Spleen (tissue), 11 donors: ENCODE results near the gene DLG1. TPM values are rescaled to one million over a fixed set of nuclear protein-coding genes. Genes with fewer than 3 reads are reported as not detected.

Experiments
- DNase-seq: peaks from one replicate; pipeline ENCODE4 v3.0.0-alpha.2; 2020
- H3K27ac ChIP-seq, 8 donors: fragments of 200-600 bp; sonication (generic) in 7 of 8; 1 replicate in 4 of 8; 2 replicates in 4 of 8; pipeline versions ENCODE4 v1.5.0 to v1.8.0; 2016 to 2021; ENCODE audit warnings: inconsistent platforms in 4 of 8, mild to moderate bottlenecking in 4 of 8, moderate library complexity in 1 of 8
- H3K27me3 ChIP-seq, 7 donors: fragments of 200-600 bp; sonication (generic) in 6 of 7; replicated peaks in 1 of 7; 1 replicate in 4 of 7; 2 replicates in 3 of 7; pipeline versions ENCODE4 v1.5.0 to v1.8.0; 2016 to 2021; ENCODE audit warnings: inconsistent platforms in 3 of 7, mild to moderate bottlenecking in 1 of 7
- H3K36me3 ChIP-seq, 6 donors: fragments of 200-600 bp; sonication (generic) in 5 of 6; 1 replicate in 4 of 6; 2 replicates in 2 of 6; pipeline versions ENCODE4 v1.5.0 to v1.8.0; 2016 to 2021; ENCODE audit warnings: inconsistent platforms in 2 of 6
- H3K4me1 ChIP-seq, 6 donors: fragments of 200-600 bp; sonication (generic) in 5 of 6; 1 replicate in 3 of 6; 2 replicates in 3 of 6; pipeline versions ENCODE4 v1.5.0 to v1.8.0; 2016 to 2021; ENCODE audit warnings: inconsistent platforms in 3 of 6
- H3K4me3 ChIP-seq, 8 donors: fragments of 200-600 bp; sonication (generic) in 7 of 8; 1 replicate in 4 of 8; 2 replicates in 4 of 8; pipeline versions ENCODE4 v1.5.0 to v1.8.0; 2016 to 2021; ENCODE audit warnings: inconsistent platforms in 4 of 8, mild to moderate bottlenecking in 4 of 8, moderate library complexity in 2 of 8
- H3K9me3 ChIP-seq, 8 donors: fragments of 200-600 bp; sonication (generic) in 7 of 8; 1 replicate in 4 of 8; 2 replicates in 4 of 8; pipeline versions ENCODE4 v1.5.0 to v1.8.0; 2016 to 2021; ENCODE audit warnings: inconsistent platforms in 4 of 8
- POLR2A ChIP-seq, 3 donors: fragments of 450-650 bp; IDR thresholded peaks; one replicate each; pipeline ENCODE4 v1.5.1; 2017; ENCODE audit warnings: antibody characterized with exemption in 3 of 3, mild to moderate bottlenecking in 1 of 3
- POLR2AphosphoS5 ChIP-seq, 3 donors: sonication (generic); formaldehyde crosslinking; IDR thresholded peaks; one replicate each; pipeline ENCODE4 v1.5.1; 2017; ENCODE audit warnings: antibody characterized with exemption in 3 of 3
- WGBS, 5 donors: extraction: QIAGEN DNeasy Blood & Tissue Kit in 3 of 5; methylation state at CpG; one replicate each; pipeline versions ENCODE4 v1.1.5 to v1.1.7; 2013 to 2018; 5-methylcytosine and 5-hydroxymethylcytosine counted together
- intact Hi-C: fragments of 100-400 bp; cut with DNase I; formaldehyde crosslinking; loops from one replicate; pipeline ENCODE4 v1.15.0; 2023; ENCODE audit warnings: low total_unique reads
- polyA plus RNA-seq, 3 donors: library from polyadenylated mRNA; stranded (reverse); fragments of 200-250 nt; gene quantifications; one replicate each; pipeline ENCODE4 v1.2.1, GENCODE V29; 2013
- total RNA-seq, 7 donors: library from RNA; depleted of rRNA in 3 of 7; stranded (reverse); fragments of >200 nt in 3 of 7; fragmentation: NEBNext Ultra II Directional in 4 of 7; extraction: Animal tissue kit (Norgen Biotek cat#: 25700) in 4 of 7; gene quantifications; one replicate each; pipeline versions ENCODE4 v1.1.0 to v1.2.1, GENCODE V29; 2016 to 2021
- TF ChIP-seq, protein P1 (sequence below), 11 experiments: fragments of 200-600 bp in 7 of 11; fragments of 450-650 bp in 4 of 11; sonication (generic) in 4 of 11; IDR thresholded peaks in 8 of 11; conservative IDR thresholded peaks in 3 of 11; 1 replicate in 7 of 11; 2 replicates in 4 of 11; pipeline versions ENCODE4 v1.4.0 to v1.8.0; 2016 to 2021; ENCODE audit warnings: antibody characterized with exemption in 11 of 11, inconsistent platforms in 4 of 11, mild to moderate bottlenecking in 1 of 11
- donor health status: healthy with polysubstance abuse.
- donor health status: DM: no; HTN: no; CAD: no; lungs with moderate emphysema.
- donor health status: DM: no; HTN: no; CAD: no.
- donor health status: Bipolar disorder and iron deficiency.
- donor health status: healthy.
- donor health status: DM: no; HTN: no; CAD: no.
- donor health status: DM: yes; HTN: yes; CAD: no.

Gene DLG1
- total and polyA plus RNA-seq, 10 donors: 11.0 to 92.3 (median 59.1) TPM

DNA sequence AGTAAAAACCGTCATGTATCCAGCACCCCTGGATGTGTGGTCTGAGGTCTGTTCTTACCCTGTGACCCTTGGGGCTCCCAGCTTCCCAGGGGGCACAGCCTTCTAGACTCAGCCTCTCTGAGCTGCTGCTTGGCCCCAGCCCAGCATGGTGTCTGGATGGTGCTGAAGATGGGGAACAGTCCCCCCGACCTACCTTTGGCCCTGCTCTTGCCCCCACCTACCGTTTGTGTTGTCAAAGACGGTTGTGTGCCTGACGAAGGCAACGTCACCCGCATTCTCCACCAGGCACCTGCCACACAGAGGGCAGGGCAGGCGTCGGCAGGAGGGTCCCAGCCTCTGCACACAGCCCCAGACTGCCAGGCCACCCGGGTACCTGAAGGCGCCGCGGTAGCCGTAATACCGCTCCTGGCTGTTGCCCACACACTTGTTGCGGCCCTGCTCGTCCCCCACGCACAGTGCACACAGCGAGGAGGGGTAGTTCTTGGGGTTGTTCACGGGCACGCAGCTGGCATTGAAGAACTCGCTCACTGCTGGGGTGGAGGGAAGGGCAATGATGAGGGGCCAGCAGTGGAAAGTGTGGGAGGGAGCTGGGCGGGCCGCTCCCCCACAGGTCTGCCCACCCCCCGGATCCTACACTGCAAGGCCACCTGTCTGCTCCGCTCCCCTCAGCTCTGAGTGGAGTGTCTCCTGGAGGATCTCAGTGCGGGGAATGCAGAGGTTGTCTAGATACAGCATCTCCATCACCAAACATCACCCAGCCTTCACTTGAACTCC is 289.8 kb downstream of the DLG1 start:
- TF ChIP-seq POLR2A (IDR thresholded peaks at IDR 0.05) (no peak), POLR2AphosphoS5 (IDR thresholded peaks at IDR 0.05) (no peak)
- TF ChIP-seq, protein P1, sequence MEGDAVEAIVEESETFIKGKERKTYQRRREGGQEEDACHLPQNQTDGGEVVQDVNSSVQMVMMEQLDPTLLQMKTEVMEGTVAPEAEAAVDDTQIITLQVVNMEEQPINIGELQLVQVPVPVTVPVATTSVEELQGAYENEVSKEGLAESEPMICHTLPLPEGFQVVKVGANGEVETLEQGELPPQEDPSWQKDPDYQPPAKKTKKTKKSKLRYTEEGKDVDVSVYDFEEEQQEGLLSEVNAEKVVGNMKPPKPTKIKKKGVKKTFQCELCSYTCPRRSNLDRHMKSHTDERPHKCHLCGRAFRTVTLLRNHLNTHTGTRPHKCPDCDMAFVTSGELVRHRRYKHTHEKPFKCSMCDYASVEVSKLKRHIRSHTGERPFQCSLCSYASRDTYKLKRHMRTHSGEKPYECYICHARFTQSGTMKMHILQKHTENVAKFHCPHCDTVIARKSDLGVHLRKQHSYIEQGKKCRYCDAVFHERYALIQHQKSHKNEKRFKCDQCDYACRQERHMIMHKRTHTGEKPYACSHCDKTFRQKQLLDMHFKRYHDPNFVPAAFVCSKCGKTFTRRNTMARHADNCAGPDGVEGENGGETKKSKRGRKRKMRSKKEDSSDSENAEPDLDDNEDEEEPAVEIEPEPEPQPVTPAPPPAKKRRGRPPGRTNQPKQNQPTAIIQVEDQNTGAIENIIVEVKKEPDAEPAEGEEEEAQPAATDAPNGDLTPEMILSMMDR (IDR thresholded peaks at IDR 0.05 in 8 of 11, conservative IDR thresholded peaks at IDR 0.05 in 3 of 11): no peak
- intact Hi-C loops: no loop called here
- Histone ChIP-seq H3K27me3 (peaks cover 0 to 31% (median 0%) of the 10 kb centered on the region in 7 donors), H3K36me3 (no peaks in the 10 kb centered on the region), H3K4me1 (peaks cover 0 to 8% (median 5%) of the 10 kb centered on the region in 6 donors), H3K27ac (no peak overlapping the region), H3K4me3 (no peak overlapping the region), H3K9me3 (no peaks in the 10 kb centered on the region)
- peak; percentile 53 for DNase-seq
- 92 to 95% (median 92%) methylated on average over 23 to 27 of the region's 27 CpGs for WGBS, 5 donors

DNA sequence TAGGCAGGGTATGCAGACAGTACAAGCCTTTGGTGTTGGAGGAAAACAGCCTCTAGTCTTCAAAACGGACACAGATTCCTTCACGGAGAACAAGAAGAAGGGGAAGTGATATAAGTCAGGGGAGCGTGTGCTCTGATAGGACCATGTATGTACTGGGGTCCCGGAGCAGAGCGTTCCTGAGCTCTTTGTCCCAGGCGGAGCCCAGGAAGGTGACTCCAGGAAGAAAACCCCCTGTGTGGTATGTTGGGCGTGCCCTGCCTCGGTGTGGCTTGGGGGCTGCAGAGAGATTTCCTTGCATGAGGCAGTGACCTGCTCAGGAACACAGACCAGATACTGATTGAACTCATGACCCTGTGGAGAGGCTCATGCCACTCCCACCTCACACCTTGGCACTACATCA is 290.5 kb downstream of the DLG1 start:
- intact Hi-C loops: no loop called here
- H3K27ac ChIP-seq: no peak overlapping the region
- peaks cover 0 to 34% (median 0%) of the 10 kb centered on the region in 7 donors for H3K27me3 ChIP-seq
- H3K4me3 ChIP-seq: no peak overlapping the region
- DNase-seq: peak; percentile 51
- no peaks in the 10 kb centered on the region for H3K9me3 ChIP-seq
- TF ChIP-seq POLR2A (IDR thresholded peaks at IDR 0.05): no peak
- TF ChIP-seq, protein P1 (IDR thresholded peaks at IDR 0.05 in 8 of 11, conservative IDR thresholded peaks at IDR 0.05 in 3 of 11): no peak
- no peak for TF ChIP-seq POLR2AphosphoS5 (IDR thresholded peaks at IDR 0.05)
- peaks cover 0 to 11% (median 9%) of the 10 kb centered on the region in 6 donors for H3K4me1 ChIP-seq
- no peaks in the 10 kb centered on the region for H3K36me3 ChIP-seq
- WGBS, 5 donors: 80 to 87% (median 85%) methylated on average over 8 of the region's 8 CpGs

DNA sequence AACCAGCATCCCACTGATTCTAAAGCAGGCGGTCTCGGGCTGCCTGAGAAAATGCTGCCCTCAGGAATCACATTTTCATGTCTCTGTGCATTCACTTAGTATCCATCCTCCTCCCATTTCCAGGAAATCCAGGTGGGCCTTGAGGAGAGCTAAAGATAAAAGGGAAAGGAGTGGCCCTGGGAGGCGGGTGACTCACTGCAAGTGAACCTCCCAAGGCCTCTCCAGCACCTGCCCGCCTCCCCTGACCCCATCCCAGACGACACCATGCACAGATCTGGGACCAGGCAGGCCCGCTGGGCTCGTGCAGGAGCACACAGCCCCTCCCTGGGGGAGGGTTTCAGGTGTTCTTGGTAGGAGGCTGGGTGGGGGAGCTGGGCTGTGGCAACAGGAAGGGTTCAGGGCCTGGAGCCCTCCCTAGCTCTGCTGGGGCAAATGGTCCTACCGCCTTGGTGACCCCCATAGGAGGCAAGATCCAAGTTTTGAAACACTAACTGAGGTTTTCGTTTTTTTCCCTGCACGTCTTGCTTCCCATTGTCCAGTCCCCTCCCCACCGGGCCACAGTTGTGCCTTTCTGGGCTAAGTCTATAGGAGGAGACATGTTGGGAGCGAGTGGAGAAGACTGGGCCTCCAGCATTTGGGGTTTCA is 291.0 kb downstream of the DLG1 start:
- 75 to 86% (median 84%) methylated on average over 12 of the region's 12 CpGs for WGBS, 5 donors
- DNase-seq: peak; percentile 41
- TF ChIP-seq, protein P1 (IDR thresholded peaks at IDR 0.05 in 8 of 11, conservative IDR thresholded peaks at IDR 0.05 in 3 of 11): no peak
- TF ChIP-seq POLR2A (IDR thresholded peaks at IDR 0.05): no peak
- no peak for TF ChIP-seq POLR2AphosphoS5 (IDR thresholded peaks at IDR 0.05)
- Histone ChIP-seq H3K27me3 (peaks cover 0 to 34% (median 0%) of the 10 kb centered on the region in 7 donors), H3K9me3 (no peaks in the 10 kb centered on the region), H3K27ac (no peak overlapping the region), H3K4me1 (peaks cover 0 to 14% (median 11%) of the 10 kb centered on the region in 6 donors), H3K4me3 (no peak overlapping the region), H3K36me3 (no peaks in the 10 kb centered on the region)
- intact Hi-C loops: no loop called here

DNA sequence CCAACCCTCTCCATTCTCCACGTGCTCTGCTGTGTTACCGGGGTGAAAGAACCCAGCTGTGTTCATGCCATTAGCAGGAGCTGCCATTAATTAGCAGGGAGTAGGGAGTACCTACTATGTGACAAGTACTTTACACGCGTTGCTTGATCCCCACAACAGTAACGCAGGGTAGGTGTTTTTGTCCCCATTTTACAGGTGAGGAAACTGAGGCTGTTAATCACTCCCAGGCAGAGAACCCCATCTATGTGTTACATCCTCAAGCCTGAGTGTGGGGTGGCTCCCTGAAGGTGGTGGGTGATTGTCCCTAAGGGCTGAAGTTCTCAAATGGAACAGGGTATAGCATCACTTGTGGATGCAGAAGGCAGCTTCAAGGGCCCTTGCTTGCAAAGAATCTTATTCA is 291.6 kb downstream of the DLG1 start:
- intact Hi-C loops: no loop called here
- no peaks in the 10 kb centered on the region for H3K36me3 ChIP-seq
- peaks cover 0 to 34% (median 0%) of the 10 kb centered on the region in 7 donors for H3K27me3 ChIP-seq
- TF ChIP-seq POLR2AphosphoS5 (IDR thresholded peaks at IDR 0.05) (no peak), POLR2A (IDR thresholded peaks at IDR 0.05) (no peak)
- TF ChIP-seq, protein P1 (IDR thresholded peaks at IDR 0.05 in 8 of 11, conservative IDR thresholded peaks at IDR 0.05 in 3 of 11): no peak
- no peak overlapping the region for H3K4me3 ChIP-seq
- WGBS, 5 donors: 94 to 98% (median 97%) methylated on average over 5 of the region's 5 CpGs
- DNase-seq: no peak
- peaks cover 0 to 19% (median 15%) of the 10 kb centered on the region in 6 donors for H3K4me1 ChIP-seq
- H3K27ac ChIP-seq: no peak overlapping the region
- no peaks in the 10 kb centered on the region for H3K9me3 ChIP-seq
